ENCODE data around the gene GMDS.

The GMDS gene

DNA sequence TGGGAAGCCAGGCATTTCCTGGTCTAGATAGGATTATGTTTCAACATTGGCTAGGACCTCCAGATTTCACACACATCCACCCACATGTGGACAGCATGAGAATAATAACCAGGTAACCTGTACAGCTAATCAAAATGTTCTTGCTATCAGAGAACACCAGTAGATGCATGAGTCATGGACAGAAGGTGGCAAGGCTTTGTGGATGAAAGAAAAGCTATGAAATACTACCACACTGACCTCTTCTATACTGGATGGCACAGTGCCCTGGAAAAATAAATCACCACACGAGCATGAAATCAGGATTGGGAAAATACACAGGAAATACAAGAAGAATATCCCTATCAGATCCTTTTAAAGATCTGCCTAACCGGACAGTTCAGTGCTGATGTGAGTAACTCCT, 113.0 kb downstream of the GMDS start:
- H3K9ac ChIP-seq (ENCODE audit: low read depth, low read length, poor library complexity, severe bottlenecking): no peak overlapping the region
- no peaks in the 10 kb centered on the region for H3K36me3 ChIP-seq (ENCODE audit: insufficient read depth, low read length)
- TF ChIP-seq CTCF (conservative IDR thresholded peaks at IDR 0.05; ENCODE audit: low read length): no peak
- no peak for TF ChIP-seq EZH2phosphoT487 (IDR thresholded peaks at IDR 0.05; ENCODE audit: borderline replicate concordance)
- H3K27me3 ChIP-seq (ENCODE audit: insufficient read depth, low read length, poor library complexity, severe bottlenecking): no peaks in the 10 kb centered on the region
- peaks cover 27% of the 10 kb centered on the region; the same call in 1 of the 2 replicates for H3K79me2 ChIP-seq (ENCODE audit: insufficient read depth, low read length)
- H3K4me2 ChIP-seq (ENCODE audit: low read depth, low read length, poor library complexity, severe bottlenecking): peak overlapping the region; percentile 34
- no peak overlapping the region for H2AFZ ChIP-seq (ENCODE audit: low read length)
- no peaks in the 10 kb centered on the region for H3K9me2 ChIP-seq (replicated peaks; ENCODE audit: low read depth, low read length)
- H3K9me3 ChIP-seq (ENCODE audit: insufficient read depth, low read depth, low read length): no peaks in the 10 kb centered on the region
- no peak overlapping the region for H3K4me3 ChIP-seq (ENCODE audit: low read length, poor library complexity, severe bottlenecking)
- H4K20me1 ChIP-seq (ENCODE audit: insufficient read depth, low read length, poor library complexity, severe bottlenecking): no peaks in the 10 kb centered on the region
- H3K4me1 ChIP-seq (ENCODE audit: insufficient read depth, low read length, poor library complexity, severe bottlenecking): peaks cover 56% of the 10 kb centered on the region
- no peaks in the 10 kb centered on the region for H3F3A ChIP-seq (ENCODE audit: low read depth)

DNA sequence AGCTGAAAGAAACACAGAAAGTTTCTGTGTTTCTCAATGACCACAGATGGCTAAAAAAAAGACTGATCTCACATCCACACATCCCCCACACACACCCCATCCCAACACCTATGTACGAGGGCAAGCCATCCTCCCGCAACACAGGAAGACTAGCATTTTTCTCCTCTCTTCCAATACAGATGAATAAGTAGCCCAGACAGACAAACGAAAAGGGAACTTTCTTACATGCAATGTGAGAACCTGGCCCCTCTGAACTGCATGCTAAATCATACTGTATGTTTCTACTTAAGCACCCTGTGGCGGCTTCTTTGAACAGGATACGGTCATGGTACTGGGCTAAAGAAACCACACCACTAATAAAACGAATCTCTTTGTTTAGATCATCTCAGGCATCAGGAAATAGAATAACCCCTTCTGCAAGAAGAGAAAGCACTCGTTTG, 116.2 kb downstream of the GMDS start:
- no peak for TF ChIP-seq CTCF (conservative IDR thresholded peaks at IDR 0.05; ENCODE audit: low read length)
- TF ChIP-seq EZH2phosphoT487 (IDR thresholded peaks at IDR 0.05; ENCODE audit: borderline replicate concordance): no peak
- H3K9me2 ChIP-seq (replicated peaks; ENCODE audit: low read depth, low read length): no peaks in the 10 kb centered on the region
- peak overlapping the region; percentile 63 for H3K4me3 ChIP-seq (ENCODE audit: low read length, poor library complexity, severe bottlenecking)
- H4K20me1 ChIP-seq (ENCODE audit: insufficient read depth, low read length, poor library complexity, severe bottlenecking): no peaks in the 10 kb centered on the region
- peaks cover 57% of the 10 kb centered on the region for H3K4me1 ChIP-seq (ENCODE audit: insufficient read depth, low read length, poor library complexity, severe bottlenecking)
- H3K27me3 ChIP-seq (ENCODE audit: insufficient read depth, low read length, poor library complexity, severe bottlenecking): no peaks in the 10 kb centered on the region
- peak overlapping the region; percentile 64 for H3K9ac ChIP-seq (ENCODE audit: low read depth, low read length, poor library complexity, severe bottlenecking)
- H3K79me2 ChIP-seq (ENCODE audit: insufficient read depth, low read length): peaks cover 21% of the 10 kb centered on the region; the same call in 1 of the 2 replicates
- H3K36me3 ChIP-seq (ENCODE audit: insufficient read depth, low read length): no peaks in the 10 kb centered on the region
- H3F3A ChIP-seq (ENCODE audit: low read depth): no peaks in the 10 kb centered on the region
- peak overlapping the region; percentile 23; the same call in 1 of the 2 replicates for H2AFZ ChIP-seq (ENCODE audit: low read length)
- H3K4me2 ChIP-seq (ENCODE audit: low read depth, low read length, poor library complexity, severe bottlenecking): peak overlapping the region; percentile 83
- H3K9me3 ChIP-seq (ENCODE audit: insufficient read depth, low read depth, low read length): no peaks in the 10 kb centered on the region

- H3K4me1 ChIP-seq (ENCODE audit: insufficient read depth, low read length, poor library complexity, severe bottlenecking): peaks cover 40% of the 10 kb centered on the region
- no peak overlapping the region for H3K4me3 ChIP-seq (ENCODE audit: low read length, poor library complexity, severe bottlenecking)
- H3K9me3 ChIP-seq (ENCODE audit: insufficient read depth, low read depth, low read length): no peaks in the 10 kb centered on the region
- H3K9me2 ChIP-seq (replicated peaks; ENCODE audit: low read depth, low read length): no peaks in the 10 kb centered on the region
- H3K79me2 ChIP-seq (ENCODE audit: insufficient read depth, low read length): peaks cover 21% of the 10 kb centered on the region; the same call in 1 of the 2 replicates
- TF ChIP-seq CTCF (conservative IDR thresholded peaks at IDR 0.05; ENCODE audit: low read length) (no peak), EZH2phosphoT487 (IDR thresholded peaks at IDR 0.05; ENCODE audit: borderline replicate concordance) (no peak)
- H3K9ac ChIP-seq (ENCODE audit: low read depth, low read length, poor library complexity, severe bottlenecking): no peak overlapping the region
- no peaks in the 10 kb centered on the region for H3F3A ChIP-seq (ENCODE audit: low read depth)
- no peak overlapping the region for H3K4me2 ChIP-seq (ENCODE audit: low read depth, low read length, poor library complexity, severe bottlenecking)
- no peaks in the 10 kb centered on the region for H4K20me1 ChIP-seq (ENCODE audit: insufficient read depth, low read length, poor library complexity, severe bottlenecking)
- no peaks in the 10 kb centered on the region for H3K36me3 ChIP-seq (ENCODE audit: insufficient read depth, low read length)
- H3K27me3 ChIP-seq (ENCODE audit: insufficient read depth, low read length, poor library complexity, severe bottlenecking): no peaks in the 10 kb centered on the region
- no peak overlapping the region for H2AFZ ChIP-seq (ENCODE audit: low read length)
Observed at GRCh38 chr6:2127484-2127911, 117.9 kb downstream of the GMDS start.

Measured in Loucy (cell line).